GM21717 (cell line): ENCODE measurements around the gene BCL11A.

Experiments
- ATAC-seq: cut with Tn5 transposase; IDR thresholded peaks from one replicate; pipeline ENCODE4 v1.9.1; 2021; ENCODE audit warnings: mild to moderate bottlenecking, moderate library complexity; ENCODE audit not compliant: unreplicated experiment

BCL11A gene

DNA sequence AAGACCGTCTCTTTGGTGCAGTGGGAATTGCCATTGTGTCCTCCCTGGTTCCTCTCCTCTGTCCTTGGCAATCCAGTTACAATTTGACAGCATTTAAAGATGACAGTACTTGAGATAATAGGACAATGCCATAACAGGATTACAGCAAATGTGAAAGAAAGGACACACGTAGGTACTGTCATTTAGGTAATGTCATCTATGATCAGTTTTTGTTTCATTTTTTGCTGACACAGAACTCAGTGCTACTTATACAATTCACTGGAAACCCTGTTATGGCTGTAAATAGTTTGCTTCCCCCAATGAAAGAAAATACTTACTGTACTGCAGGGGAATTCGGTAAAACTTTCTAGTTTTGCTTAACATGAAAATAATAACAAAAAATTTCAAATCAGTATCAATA is 65.2 kb downstream of the BCL11A start:
- peak; percentile 70 for ATAC-seq

GRCh38 chr2:60487174-60487573 is 66.3 kb downstream of the BCL11A start:
- no peak for ATAC-seq

DNA sequence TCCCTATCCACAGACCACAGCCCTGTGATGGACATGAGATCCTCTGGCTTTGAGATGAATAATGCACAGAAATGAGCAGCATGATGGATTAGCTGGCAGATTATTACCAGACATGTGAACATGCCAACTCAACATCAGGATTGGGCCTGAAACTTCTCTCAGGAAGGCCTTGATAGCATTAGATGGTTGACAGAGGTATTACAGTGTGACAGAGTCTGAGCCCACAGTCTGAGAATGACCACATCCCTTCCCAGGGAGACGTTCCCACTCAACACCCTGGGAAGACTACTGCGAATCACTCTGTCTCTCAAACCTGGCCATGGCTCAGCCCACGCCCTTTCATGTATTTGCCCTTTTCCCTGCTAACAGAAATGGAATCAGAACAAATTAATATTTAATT is 66.9 kb downstream of the BCL11A start:
- ATAC-seq = no peak

DNA sequence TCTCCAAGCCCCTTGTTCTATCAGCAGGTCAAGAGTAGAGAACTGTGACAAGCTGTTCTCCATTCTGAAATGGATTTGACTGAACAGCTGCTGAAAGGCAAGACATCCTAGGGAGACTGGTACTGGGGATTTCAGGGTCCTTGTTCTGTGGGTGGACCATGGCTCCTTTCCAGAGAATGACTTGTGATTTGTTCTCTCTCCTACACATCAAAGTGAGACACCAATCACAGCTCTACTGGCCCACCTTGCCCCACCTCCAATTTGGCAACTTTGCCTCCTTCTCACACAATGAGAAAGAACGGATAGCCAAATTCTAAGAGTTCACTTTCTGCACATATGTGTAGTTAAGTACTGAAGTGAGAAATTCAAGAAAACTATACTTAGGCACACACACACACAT is 67.4 kb downstream of the BCL11A start:
- ATAC-seq = peak; percentile 37

GRCh38 chr2:60485550-60485949 is 67.9 kb downstream of the BCL11A start:
- ATAC-seq = no peak

DNA sequence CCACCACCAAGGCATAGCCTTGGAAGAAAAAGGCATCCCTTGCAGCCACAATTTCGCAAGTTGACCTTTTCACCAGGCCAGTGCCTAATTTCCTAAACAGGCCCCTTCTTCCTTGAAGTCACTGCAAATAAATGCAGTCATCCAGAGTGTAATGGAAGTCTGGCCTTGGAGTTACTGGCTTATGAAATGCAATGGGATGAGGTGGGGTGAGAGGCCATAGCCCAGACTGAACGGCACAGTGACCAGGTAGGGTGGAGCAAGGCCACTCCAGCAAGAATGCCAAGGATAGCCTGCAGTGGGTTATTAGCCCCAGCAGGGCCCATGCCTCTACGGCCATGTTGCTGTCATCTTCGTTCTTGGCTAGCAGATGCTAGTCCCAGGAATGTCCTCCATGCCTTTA is 68.4 kb downstream of the BCL11A start:
- no peak for ATAC-seq

GRCh38 chr2:60484133-60484645 is 69.3 kb downstream of the BCL11A start:
- ATAC-seq = no peak

DNA sequence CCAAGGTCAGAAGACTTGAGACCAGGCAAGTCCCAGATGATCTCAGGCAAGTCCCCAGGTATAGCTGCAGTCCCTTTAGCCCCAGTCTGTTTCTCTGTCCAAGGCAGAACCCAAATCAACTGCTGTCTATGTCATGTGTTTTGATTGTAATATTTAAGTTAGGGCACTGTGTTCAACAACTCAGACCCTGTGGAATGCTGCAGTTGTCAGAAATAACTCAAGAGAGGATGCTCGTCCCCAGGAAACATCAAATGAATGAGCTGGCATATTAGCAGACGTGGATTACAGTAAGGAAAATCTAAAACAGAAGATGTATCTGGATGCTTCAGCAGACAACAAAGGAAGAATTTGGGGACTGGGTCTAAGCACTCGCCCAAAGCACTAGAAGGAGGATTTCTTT is 70.1 kb downstream of the BCL11A start:
- ATAC-seq = no peak

DNA sequence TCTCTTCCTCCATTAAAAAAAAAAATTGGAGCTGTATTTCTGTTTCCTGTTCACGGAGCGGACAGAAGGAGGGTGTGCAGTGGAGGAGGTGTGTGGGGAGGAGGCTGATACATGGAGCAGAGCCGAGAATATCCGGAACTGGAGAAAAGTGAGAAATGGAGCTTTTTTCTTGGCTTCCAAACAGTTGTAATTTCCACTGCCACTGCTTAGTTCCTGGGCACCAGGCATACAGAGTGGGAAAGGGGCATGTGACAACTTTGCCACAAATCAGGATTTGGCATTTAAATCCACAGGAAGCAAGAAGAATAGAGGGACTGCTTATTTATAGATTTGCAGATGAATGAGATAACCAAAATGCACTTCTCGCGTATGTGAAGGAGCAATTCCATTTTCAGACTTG is 71.2 kb downstream of the BCL11A start:
- no peak for ATAC-seq

GRCh38 chr2:60481257-60481656 is 72.2 kb downstream of the BCL11A start:
- ATAC-seq = no peak

DNA sequence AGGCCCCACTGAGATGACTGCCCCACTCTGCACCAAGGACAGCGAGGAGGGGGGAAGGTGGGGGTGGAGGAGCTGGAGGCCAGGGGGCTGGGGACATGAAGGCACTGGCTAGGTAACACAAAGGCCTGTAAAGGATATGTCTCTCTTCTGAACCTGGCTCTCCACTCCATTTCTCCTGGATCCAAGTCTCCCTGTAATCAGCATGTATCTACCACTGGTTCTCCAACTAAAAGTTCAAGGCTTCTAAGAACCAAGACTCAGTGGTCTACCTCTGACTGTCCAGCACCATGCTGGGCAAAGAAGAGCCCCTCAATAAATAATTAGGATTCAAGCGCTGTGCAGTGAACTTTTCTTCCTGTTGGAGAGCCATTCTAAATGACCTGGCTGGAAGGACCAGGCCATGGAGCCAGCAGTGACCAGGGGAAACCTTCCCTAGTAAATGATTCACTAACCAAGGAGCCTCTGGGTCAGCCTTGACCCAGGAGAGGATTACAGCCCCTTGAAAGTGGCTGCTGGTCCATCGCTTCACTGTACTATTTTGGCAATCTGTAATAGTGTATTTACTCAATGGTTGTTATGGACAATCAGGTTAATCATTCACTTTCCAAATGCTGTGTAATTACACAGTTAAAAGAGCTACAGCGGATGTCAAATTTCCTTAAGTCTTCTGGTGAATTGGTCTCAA is 73.2 kb downstream of the BCL11A start:
- no peak for ATAC-seq

GRCh38 chr2:60479226-60480088 is 74.0 kb downstream of the BCL11A start:
- ATAC-seq = no peak

DNA sequence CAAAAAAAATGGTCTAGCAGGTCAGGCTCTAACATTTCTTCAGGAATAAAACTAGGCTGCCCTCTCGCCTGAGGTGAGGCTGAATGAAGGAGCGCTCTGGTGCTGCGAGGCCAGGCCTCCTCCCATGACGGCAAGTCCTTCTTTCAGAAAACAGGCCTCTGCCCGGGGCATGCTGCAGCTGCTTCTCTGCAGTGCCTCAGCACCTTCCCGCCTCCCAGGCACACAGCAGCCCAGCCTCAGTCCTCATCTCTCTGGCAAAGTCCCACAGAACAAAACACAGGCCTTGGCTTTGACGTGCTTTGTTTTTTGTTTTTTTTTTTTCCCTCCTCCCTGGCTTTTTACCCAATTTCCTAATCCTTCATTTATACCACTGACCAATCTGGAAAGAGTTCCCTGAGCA is 74.8 kb downstream of the BCL11A start:
- ATAC-seq = no peak

DNA sequence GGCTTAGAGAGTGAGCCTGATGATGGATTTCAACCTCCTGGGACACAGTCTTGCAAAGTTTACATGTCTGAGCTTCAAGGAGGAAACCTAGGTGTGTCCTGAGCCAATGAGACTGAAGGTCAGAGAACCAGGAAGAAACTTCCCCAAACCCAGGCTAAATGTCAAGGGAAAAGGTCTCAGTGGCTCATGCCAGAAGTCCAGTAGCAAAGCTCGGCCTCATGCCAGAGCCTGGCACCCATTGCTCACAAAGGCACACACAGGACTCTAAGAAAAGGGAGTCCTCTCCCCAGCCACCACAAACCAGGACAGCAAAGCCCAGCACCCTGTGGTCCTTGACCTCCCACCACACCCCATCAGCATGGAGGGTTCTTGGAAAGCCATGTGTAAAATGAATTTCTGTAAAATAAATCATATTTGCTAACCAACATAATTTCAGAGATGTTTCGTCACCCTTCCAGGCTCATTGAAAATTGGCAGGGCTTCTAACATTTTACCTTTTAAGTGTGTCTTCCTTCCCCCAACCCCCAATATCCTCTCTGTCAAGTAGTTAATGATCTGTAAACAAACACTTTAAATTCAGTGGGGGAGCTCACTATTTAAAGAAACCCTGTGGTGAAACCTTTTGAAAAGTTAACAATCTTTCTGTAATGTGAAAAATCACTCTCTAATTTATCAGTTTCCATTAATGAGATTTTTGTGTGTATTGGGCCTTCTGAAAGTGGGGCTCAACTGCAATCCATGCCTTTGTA is 77.1 kb downstream of the BCL11A start:
- ATAC-seq = no peak

DNA sequence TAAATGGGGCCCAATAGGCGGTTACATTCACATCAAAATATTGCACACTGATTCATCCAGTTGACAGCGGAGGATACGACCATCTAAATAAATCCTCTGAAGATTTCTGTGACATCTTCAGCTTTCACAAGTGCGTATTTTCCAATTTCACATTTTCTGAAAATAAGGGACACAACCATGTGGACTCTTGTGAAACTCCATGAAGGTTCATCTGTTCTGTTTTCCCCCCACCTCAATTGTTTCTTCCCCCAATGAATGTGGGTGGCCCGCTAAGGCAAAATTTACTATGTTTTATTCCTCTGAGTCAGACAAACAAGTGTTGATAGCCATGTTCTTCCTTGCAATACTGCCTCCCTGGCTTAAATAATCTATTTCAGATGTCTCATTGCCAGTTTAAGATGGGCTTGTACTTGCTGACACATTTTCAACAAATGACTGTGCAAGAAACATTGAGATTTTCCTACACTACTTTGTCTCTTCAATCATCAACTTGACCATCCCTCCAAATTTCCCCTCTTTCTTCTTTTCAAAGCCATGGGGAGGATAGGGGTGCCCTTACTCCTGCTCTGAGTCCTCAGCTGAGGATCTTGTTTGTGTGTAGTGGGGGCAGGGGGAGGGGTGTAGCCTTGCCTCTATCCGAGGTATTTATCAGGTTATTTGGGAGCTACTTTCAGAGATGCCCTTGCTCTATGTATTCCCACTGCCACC is 78.2 kb downstream of the BCL11A start:
- ATAC-seq = no peak

GRCh38 chr2:60474301-60474700 is 79.2 kb downstream of the BCL11A start:
- ATAC-seq = no peak

DNA sequence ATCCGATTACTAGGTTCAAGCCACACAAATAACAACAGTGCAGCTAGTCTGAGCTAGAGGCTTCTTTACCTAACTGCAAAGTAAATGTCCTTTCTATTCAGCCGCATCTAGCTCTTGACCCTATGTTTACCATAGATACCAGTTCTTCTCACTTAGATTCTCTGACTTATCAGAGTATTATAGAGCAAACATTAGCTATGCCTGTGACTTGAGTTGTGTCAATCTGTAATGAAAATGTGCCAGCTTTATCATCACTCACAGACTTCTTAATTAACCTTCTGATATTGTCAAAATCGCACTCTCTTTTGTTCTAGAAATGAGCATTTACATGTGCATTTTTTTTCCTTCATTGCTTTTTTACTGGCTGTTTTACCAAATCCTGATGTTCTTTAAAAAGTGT is 79.9 kb downstream of the BCL11A start:
- ATAC-seq = no peak

DNA sequence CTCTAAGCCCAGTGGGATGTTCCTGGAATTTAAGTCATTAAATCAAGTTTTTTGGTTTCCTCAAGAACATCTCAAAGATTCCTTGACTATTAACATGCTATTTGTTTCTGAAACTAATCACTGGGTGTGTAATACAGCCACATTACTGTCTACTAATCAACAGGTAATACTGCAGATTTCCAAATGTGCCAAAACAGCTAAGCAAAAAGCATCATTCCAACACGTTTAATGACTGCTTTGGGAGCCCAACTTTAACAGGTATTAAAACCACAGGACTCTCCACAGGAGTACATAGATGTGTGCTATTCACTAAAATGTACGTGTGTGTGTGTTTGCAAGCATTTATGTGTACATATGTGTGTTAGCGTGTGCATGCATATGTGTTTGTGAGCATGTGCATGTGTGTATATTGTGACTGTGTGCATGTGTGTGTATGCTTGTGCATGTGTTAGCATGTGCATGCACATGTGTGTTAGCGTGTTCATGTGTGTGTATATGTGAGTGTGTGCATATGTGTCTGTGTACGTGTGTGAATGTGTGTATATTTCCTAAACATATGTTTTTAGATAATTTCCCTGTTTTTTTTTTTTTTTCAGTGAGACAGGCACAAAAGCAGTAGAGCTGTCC is 80.7 kb downstream of the BCL11A start:
- ATAC-seq = no peak

DNA sequence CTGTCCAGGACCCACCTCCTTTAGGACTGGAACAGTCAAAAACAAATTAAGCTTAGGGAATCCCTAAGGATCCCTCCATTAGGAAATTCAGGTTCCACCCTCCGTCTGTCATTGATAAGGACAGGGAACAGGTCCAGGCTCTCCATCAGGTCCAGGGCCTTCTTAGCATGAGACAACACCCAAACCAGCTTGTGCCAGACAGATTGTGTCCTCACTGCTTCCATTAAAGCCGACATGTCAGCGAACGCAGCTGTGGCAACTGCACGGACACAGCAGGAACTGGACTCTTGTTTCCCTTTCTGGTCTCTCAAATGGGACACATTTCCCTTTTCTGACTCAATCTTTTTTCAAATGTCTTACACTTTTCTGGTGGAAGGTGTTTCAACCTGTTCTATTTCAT is 81.4 kb downstream of the BCL11A start:
- ATAC-seq = no peak

DNA sequence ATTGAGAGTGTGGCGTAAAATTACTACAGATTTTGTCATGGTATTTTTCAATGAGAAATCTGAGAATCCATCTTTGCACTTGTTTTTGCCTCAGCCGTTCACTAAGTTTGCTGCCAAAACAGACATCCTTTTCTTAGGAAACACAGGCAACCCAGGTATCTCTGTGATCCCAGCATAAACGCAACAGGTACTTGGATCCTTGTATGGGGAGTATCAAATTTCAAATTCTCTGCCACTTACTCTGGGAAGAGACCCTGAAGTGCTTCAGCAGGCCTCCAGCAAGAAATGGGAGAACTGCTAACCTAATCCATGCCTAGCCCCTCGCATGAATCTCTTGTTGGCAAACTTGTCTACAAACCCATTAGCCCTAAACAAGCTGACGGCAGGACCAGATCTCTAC is 83.1 kb downstream of the BCL11A start:
- no peak for ATAC-seq
